GM18861 (cell line): Measurements from ENCODE around the gene FOXO4.
"Not testable (repeated sequence)": the region's sequence is repeated elsewhere in the genome, so short reads cannot be mapped to it uniquely, and the experiment has no call there.

Source experiments
- ATAC-seq: cut with Tn5 transposase; IDR thresholded peaks from one replicate; pipeline ENCODE4 v1.9.1; 2021; ENCODE audit not compliant: unreplicated experiment

The FOXO4 gene, protein sequence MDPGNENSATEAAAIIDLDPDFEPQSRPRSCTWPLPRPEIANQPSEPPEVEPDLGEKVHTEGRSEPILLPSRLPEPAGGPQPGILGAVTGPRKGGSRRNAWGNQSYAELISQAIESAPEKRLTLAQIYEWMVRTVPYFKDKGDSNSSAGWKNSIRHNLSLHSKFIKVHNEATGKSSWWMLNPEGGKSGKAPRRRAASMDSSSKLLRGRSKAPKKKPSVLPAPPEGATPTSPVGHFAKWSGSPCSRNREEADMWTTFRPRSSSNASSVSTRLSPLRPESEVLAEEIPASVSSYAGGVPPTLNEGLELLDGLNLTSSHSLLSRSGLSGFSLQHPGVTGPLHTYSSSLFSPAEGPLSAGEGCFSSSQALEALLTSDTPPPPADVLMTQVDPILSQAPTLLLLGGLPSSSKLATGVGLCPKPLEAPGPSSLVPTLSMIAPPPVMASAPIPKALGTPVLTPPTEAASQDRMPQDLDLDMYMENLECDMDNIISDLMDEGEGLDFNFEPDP

DNA sequence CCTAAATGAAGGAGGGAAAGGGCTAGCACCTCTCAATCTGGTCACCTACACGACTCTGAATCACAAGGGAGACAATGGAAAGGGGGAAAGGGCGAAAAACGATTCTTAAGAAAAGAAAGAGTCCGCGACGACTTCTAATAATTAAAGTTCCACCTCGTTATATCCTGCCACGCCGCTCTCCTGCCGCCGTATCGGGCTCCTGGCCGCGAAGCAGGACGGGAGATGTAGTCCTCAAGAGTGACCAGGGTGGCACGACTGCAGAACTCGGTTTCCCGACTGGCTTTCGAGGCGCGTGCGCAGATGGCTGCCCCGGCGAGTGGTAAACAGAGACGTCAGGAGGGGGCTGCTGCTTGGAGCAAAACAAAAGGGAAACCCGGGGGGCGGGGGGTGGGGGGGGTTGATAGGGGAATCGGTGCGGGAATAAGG is at the start of gene FOXO4:
FOXO4 (plus strand) TSS at position 297 of the 426 bp plus-strand sequence. CDS start 678 bp downstream, outside the sequence.
- peak; percentile 91 for ATAC-seq

DNA sequence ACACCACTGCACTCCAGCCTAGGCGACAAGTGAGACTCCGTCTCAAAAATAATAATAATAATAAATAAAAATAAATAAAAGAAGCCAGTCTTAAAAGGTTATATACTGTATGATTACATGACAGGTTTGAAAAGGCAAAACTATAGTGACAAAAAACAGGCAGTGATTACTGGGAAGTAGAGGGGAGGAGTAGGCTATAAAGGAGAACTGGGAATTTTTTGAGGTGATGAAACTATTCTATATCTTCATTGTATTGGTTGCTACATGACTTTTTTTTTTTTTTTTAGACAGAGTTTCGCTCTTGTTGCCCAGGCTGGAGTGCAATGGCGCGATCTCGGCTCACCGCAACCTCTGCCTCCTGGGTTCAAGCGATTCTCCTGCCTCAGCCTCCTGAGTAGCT is 47.8 kb upstream of the FOXO4 start:
- not testable (repeated sequence) for ATAC-seq

DNA sequence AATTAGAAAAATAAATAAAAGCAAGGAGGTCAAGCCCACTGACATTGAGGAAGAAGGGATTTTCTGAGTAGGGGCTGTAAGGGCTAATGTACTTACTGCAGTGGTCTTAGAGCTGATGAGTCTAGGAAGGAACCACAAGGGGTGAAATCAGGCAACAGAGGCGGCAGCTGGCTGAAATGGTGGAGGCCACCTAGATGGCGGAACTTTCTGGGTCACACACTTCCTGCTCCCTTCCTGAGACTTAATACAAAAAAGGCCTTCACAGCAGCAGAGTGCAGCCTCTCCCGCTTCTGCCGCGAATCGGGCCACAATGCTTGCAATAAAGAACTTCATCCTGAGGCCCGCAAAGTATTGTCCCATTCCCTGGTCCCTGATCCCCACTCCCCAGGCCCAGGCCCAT is 42.9 kb upstream of the FOXO4 start:
- no peak for ATAC-seq

DNA sequence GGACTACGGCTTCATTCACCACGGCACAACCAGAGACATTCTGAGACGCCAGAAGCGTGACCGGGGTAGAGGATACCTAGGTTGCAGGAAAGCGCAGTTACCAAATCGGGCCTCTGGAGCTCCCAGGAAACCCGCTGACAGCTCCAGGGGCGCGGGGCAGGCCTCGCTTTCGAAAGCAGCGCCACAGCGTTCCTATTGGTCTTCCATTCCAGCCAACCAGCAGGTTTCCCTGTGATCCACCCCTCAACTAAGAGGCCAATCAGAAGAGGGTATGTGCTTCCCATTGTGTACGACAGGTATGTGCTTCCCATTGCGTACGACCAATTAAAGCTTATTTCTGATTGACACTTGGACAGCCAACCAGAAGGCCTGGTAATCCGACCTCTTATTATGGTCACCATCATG is 42.4 kb upstream of the FOXO4 start:
- ATAC-seq, result no peak

DNA sequence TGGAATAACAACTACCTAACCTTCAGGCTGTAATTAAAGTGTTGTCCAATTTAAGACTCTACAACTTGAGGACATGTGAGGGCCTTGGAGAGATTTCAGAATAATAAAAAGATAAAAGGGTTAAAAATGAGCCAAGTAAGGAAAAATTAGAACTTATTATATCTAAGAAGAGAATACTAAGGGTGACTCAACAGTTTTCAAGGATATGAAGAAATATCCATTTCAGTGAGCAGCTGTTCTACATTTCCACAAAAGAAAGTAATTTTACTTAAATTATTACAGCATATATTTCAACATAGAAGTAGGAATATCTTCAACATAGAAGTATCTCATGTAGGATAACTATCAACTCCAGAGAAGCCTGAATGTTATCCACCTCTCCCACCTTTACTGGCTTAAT is 38.8 kb upstream of the FOXO4 start:
- no peak for ATAC-seq

DNA sequence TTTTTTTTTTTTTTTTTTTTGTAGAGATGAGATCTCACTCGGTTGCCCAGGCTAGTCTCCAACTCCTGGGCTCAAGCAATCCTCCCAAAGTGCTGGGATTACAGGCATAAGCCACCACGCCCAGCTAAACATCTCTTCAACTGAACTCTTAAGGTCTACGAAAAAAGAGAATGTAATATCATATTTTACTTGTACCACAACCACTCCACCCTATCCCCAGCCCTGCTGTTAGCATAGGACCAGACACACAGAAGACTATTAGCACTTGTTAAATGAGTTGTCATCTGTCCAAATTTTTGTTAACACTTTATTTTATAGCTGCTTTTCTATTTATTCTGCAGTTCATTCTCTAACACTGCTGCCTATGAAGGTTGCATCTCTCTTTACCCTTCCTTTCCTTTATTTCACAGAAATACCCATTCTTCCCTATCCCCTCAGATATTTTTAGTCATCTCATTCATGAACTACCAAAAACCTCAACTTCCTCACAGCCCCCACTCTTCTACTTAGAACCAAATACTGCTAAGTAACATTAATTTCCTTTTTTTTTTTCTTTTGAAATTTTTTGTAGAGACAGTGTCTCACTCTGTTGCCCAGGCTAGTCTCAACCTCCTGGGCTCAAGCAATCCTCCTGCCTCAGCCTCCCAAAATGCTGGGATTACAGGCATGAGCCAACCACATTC is 37.7 kb upstream of the FOXO4 start:
- no peak for ATAC-seq

DNA sequence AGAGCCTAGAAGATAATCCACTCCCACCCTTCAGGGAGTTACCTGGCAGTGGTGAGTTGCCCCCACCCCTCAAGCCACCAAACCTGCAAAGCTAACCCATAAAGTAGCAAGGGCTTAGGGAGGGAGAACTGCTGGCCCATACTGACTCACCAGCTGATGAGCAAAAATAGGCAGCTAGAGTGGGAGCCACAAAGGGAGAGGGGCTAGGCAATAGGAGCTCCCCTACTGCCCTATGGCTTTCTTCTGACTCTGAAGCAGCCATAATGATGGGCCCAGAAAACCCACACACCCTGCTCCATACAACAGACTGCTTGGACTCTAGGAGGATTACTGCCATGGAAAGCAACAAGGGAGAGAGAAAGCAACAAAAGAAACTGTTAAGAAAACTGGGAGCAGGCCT is 35.5 kb upstream of the FOXO4 start:
- no peak for ATAC-seq

DNA sequence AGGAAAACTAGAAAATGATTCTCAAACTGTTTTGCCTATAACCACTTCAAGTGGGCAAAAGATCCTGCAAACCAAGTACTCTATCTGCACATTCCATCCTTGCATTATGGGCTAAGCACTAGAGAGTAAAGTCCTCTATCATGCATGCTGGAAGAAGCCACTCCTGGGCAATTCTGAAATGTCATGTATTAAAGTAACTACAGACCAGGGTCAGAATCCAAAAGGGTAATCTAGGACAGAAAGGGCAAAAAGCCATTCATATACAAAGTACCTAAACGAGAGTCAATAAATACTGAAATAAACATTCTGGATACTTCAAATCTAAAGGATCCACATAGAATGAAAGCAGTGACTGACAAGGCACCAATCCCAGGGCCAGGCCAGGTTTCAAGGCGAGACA is 28.6 kb upstream of the FOXO4 start:
- ATAC-seq, result no peak

DNA sequence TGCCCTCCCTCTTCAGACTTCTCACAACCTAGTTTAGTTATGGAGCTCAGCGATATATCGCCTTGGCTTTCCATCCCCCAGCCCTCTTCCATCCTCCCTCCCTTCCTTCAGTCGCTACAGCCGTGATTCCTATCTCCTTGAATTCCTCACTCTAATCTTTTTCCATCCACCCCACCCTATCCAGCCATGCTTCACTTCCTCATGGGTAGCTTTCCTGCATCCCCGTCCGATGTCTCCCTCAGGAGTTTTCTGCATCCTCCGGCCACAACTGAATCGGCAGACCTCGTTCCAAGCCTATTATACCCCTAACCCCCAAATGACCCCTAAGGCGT is 28.0 kb upstream of the FOXO4 start:
- ATAC-seq, result no peak

DNA sequence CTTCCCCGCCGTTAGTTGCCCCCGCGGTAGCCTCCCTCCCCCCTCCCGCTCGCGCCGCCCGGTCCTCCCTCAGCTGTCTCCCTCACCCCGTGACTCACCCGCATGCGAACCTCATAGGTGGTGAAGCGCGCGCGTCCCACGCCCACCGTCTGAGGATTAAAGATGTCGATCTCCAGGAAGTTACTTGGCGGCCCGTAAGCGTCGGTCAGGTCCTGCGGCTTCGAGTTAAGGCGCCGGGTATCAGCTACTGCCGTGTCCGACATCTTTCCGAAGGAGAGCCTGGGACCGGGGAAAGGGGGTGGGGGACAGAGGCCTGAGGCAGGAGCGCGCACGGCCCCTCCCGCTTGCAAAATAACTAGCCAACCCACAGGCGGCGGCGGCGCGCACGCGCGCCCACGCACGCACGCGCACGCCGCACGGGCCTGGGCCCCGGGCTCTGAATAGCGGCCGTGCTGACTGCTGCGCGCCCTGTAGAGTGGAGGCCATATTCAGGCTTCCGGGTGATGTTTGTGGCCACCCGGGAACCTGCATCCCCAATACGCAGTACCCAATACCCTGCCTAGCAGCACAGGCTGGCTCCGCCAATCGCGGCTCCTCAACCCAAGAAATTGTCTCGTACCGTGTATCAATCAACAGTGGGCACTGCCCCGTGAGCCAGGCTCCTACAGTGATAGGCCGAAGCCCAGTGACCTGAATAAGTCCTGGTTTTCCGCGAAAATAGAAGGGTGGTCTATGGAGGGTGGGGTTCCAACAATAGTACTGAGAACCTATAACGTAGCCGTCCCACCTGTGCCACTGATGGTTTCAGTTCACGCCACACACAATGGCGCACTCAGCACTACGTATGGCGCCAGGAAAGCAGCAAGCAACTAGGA is 27.4 kb upstream of the FOXO4 start, which contains the start of gene SNX12:
SNX12 (minus strand) TSS at position 291 of the 875 bp plus-strand sequence; CDS start at position 263, 28 bp downstream.
- ATAC-seq, result peak; percentile 98

DNA sequence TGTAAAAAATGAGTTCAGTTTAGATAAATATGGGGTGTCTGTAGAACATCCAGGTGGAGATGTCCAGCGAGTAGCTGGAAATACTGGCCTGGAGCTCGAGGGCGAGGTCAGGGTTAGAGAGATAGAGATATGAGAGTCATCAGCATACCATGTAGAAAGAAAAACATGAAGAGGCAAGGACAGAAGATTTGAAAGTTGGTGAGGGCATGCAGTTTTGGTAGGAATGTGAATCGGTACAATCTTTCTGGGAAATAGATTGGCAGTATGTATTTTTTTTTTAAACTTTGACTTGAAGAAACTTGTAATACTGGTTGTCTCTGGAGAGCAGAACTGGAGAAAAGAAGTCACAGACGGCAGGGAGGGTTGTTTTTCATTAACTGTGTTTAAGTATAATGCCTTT is 25.1 kb upstream of the FOXO4 start:
- no peak for ATAC-seq

DNA sequence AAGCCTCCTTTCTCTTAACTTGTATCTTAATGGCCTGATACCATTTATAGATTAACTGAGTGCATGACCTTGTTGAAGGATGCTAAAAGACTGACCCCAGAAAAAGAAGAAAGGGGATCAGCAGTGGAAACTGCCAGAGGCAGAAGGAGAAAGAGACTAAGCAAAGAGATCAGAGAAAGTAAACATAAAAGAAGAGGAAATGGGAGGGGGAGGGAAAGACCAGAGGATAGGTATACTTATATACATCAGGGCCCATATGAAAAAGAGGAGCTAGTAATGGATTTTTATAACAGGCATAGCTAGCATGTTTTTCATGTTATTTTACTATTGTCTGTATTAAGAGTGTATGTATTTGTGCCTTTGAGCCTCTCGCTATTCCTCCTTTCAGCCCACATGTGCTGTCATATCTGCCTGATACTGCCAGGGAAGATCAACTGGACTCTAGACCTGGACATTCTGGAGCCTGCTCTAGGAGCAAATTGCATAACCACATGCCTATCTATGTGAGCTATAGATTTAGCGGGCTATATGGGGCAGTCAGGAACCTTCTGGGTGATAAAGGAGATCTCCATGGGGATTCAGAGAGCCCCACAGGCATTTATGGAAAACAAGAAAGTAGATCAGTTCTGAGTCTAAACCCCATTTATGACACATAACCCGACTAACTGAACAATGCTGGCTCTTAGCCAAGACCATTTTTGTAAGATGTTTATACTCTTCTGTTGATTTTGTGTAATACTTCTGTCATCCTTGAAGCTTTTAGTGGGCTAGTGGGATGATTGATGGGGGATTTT is 14.1 kb upstream of the FOXO4 start:
- no peak for ATAC-seq

DNA sequence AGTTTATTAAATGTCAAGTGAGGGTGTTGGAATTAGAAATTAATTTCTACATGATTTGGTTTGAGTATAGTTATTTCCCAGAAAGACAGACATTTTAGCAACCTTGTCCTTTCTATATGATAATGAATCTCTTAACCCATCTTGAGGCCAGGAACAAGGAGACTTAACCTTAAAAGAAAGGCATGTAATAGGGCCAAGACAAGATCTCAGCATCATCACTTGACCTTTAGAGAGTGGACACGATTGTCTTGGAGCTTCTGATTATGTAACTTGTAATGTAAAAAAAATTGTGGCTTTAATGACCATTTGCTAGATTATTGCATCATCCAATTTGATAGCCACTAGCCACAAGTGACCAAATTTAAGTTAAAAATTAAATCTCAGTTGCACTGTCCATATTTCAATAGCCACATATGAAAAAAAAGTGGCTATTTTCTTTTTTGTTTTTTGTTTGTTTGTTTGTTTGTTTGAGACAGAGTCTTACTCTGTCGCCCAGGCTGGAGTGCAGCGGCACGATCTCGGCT is 13.5 kb upstream of the FOXO4 start:
- ATAC-seq, result no peak

DNA sequence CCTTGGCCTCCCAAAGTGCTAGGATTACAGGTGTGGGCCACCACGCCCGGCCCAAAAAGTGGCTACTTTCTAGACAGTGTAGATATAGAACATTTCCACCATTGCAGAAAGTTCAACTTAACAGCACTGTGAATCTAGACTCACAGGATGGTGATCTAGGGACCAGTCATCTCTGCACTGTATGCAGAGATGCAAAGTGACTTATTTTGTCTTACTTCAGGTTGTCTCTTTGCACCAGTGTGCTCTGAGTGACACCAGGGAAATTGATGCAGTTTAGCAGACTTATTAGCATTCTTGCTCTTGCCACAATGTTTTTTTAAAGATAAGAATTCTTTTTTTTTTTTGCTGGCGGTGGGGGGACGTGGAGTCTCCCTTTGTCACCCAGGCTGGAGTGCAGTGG is 12.8 kb upstream of the FOXO4 start:
- no peak for ATAC-seq

DNA sequence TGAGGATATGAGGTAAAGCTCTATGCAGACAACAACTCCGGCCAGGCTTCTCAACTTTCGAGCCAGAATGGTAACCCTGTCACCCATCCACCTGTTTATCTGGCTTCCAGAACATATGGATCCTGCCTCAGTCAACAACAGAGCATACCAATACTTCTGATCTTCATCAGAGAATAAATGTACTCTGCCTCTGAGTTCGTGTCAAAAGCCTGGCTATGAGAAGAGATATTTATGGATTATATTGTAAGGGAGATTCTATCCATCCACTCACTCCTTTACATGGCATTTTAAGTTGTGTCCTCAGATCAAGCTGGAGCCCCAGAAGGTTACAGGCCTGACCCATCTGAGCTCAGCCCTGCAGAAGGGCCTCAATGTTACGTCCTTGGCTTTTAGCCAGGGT is 9.8 kb upstream of the FOXO4 start:
- ATAC-seq, result no peak

DNA sequence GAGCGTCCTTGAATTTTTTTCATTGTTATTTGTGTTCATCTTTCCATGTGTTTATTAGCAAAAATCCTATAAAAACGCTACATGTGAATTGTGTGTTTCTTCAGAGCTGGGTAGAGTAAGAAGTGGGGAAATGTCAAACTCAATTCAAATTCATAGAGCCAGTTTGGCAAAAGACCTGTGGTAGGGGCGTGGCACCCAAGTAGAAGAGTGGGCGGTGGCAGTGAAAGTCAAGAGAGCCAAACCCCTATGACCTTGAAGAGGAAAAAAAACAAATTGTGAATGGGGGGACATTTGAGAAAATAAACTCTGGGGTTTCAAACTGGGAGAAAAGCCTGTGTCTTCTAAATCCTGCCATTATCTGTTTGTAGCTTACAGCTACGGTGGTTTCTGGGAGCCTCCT is 4.4 kb upstream of the FOXO4 start:
- no peak for ATAC-seq

DNA sequence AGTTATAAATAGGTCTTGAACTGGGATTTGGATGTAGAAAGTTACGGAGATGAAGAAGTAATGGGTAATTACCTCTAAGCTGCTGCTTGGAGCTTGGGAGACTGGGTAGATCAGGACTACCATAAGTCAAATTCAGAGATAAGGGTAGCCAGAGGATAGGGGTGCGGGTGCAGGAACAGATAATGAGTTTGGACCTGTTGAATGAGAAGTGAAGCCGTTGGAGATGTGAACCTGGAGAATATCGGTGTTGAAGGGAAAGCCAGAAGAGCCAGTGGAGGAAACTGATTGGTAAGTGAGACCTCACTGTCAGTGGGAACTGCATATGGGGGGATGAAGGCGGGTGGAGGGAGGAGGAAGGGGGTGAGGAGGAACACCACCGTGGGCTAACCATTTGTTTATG is 618 bp upstream of the FOXO4 start:
- ATAC-seq, result no peak

DNA sequence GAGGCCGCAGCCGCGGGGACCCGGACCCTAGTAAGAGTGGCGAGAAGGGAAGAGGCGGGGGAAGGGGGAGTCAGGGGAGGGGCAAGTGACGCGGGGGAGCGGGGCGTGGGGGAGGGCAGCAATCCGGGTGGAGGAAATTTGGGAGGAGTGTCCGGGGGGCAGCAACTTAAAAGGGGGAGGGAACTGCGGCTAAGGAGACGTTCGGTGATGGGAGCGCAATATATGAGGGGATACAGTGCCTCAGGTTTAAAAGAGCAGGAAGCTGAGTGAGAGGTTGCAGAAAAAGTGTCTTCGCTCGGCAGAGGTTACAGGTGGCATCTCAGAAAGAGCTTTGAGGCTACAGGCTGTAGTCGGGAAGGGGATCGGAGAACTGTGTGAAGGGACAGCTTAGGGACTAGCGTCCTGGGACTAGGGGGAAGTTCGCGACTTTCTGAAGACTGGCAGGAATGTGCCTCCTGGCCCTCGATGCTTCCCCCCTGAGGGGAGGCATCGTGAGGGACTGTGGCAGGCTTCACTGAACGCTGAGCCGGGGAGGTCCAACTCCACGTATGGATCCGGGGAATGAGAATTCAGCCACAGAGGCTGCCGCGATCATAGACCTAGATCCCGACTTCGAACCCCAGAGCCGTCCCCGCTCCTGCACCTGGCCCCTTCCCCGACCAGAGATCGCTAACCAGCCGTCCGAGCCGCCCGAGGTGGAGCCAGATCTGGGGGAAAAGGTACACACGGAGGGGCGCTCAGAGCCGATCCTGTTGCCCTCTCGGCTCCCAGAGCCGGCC is 519 bp downstream of the FOXO4 start:
- no peak for ATAC-seq

DNA sequence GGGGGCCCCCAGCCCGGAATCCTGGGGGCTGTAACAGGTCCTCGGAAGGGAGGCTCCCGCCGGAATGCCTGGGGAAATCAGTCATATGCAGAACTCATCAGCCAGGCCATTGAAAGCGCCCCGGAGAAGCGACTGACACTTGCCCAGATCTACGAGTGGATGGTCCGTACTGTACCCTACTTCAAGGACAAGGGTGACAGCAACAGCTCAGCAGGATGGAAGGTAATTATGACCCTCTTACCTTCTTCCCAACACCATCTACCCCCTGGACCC is 1.0 kb downstream of the FOXO4 start:
- no peak for ATAC-seq

DNA sequence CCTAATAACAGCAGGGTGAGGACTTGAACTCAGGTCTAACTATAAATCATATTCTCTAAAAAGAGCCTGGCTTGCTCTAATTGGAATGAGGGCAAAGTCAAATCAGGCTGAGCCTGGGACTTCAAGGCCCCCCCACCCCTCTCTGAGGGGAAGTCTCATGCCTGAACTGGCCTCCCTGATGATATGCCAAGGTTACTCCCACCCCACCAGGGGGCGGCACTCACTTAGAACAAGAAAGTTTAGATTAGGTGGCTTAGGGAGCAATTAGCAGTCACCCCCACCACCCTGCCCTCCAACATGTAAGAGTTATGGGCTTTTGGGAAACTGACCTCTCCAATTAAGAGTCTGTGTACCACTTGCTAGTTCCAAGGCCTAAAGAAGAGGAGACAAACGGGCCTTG is 2.7 kb downstream of the FOXO4 start:
- ATAC-seq, result no peak
